ENCODE results near the gene SAMM50. TPM values are rescaled to one million over a fixed set of nuclear protein-coding genes. Genes with fewer than 3 reads are reported as not detected.
"Not testable (repeated sequence)": the region's sequence is repeated elsewhere in the genome, so short reads cannot be mapped to it uniquely, and the experiment has no call there.

Gene SAMM50
- total RNA-seq, 4 donors from 2014 or later = 31.9 to 38.3 (median 32.1) TPM

- no peak overlapping the region for H3K27ac ChIP-seq
- DNase-seq = no peak
- no peaks in the 10 kb centered on the region for H3K9me3 ChIP-seq
- 91 to 95% methylated on average over 4 of the region's 4 CpGs for WGBS, 2 donors
- H3K4me1 ChIP-seq = no peaks in the 10 kb centered on the region
- no peaks in the 10 kb centered on the region for H3K27me3 ChIP-seq
- TF ChIP-seq POLR2A (IDR thresholded peaks at IDR 0.05) = no peak
- TF ChIP-seq CTCF (IDR thresholded peaks at IDR 0.05) = no peak
- no peak overlapping the region for H3K4me3 ChIP-seq (replicated peaks in 1 of 3)
- intact Hi-C loops (cut with DNase I) = no loop called here
- H3K36me3 ChIP-seq = no peaks in the 10 kb centered on the region
Measured at GRCh38 chr22:44005524-44005923, 50.3 kb downstream of the SAMM50 start.

DNA sequence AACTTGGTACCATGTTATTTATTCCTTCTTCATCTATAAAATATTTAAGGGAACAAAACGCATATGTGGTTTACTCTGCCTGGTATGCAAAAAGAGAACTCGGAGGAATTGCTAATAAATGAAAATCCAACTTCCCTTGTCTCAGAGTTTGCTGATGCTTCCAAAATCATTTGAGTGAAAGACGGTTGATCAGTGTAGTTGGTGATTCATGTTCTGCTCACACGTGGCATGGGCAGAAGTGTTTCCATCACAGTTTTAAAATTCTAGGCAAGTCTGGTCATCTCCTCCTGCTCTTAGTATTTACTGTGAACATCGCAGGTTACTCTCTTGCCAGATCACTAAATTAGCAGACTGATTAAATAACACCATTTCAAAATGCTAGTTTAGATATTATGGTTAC is 56.9 kb downstream of the SAMM50 start:
- Histone ChIP-seq H3K9me3 (no peaks in the 10 kb centered on the region), H3K4me3 (replicated peaks in 1 of 3) (no peak overlapping the region), H3K4me1 (no peaks in the 10 kb centered on the region), H3K27ac (no peak overlapping the region), H3K36me3 (no peaks in the 10 kb centered on the region), H3K27me3 (no peaks in the 10 kb centered on the region)
- DNase-seq = no peak
- TF ChIP-seq CTCF (IDR thresholded peaks at IDR 0.05) = no peak
- TF ChIP-seq POLR2A (IDR thresholded peaks at IDR 0.05) = no peak
- 89 to 91% methylated on average over 5 of the region's 5 CpGs for WGBS, 2 donors
- intact Hi-C loops (cut with DNase I) = no loop called here

- whole genome bisulfite sequencing, 2 donors = 94% methylated on average over 7 of the region's 7 CpGs
- no peaks in the 10 kb centered on the region for H3K36me3 ChIP-seq
- H3K27ac ChIP-seq = no peak overlapping the region
- TF ChIP-seq CTCF (IDR thresholded peaks at IDR 0.05) (no peak), POLR2A (IDR thresholded peaks at IDR 0.05) (no peak)
- H3K27me3 ChIP-seq = no peaks in the 10 kb centered on the region
- intact Hi-C loops (cut with DNase I) = no loop called here
- H3K4me3 ChIP-seq (replicated peaks in 1 of 3) = no peak overlapping the region
- H3K9me3 ChIP-seq = no peaks in the 10 kb centered on the region
- H3K4me1 ChIP-seq = no peaks in the 10 kb centered on the region
- DNase-seq = no peak
Measured at GRCh38 chr22:44012591-44012990, 57.3 kb downstream of the SAMM50 start.

DNA sequence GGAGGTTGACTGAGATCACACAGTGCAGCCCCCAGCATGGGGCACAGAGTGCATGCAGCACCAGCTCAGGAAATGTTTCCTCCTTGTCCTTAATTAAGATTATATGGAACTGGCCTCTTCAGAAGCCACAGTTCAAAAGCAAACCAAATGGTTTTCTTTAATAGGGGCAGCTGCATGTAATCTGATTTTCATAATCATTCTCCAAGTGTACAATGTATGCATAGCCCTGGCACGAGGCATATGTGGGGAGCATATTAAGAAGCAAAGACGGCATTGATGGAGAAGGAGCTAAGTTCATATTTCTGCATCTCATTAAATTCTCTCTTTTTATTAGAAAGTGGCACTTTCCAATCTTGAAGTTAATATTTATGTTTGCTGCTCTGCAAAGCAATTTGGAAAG is 59.0 kb downstream of the SAMM50 start:
- Histone ChIP-seq H3K4me3 (replicated peaks in 1 of 3) (no peak overlapping the region), H3K27ac (no peak overlapping the region), H3K36me3 (no peaks in the 10 kb centered on the region), H3K4me1 (no peaks in the 10 kb centered on the region), H3K27me3 (no peaks in the 10 kb centered on the region), H3K9me3 (no peaks in the 10 kb centered on the region)
- TF ChIP-seq POLR2A (IDR thresholded peaks at IDR 0.05) (no peak), CTCF (IDR thresholded peaks at IDR 0.05) (no peak)
- DNase-seq = no peak
- 82 to 89% methylated on average over 2 of the region's 2 CpGs for WGBS, 2 donors
- intact Hi-C loops (cut with DNase I) = no loop called here

- H3K27ac ChIP-seq; H3K9me3 ChIP-seq; H3K36me3 ChIP-seq; H3K4me1 ChIP-seq; DNase-seq; H3K27me3 ChIP-seq; intact Hi-C loops (cut with DNase I); H3K4me3 ChIP-seq (replicated peaks in 1 of 3): not testable (repeated sequence)
- 83 to 84% methylated on average over 3 of the region's 3 CpGs for WGBS, 2 donors
Measured at GRCh38 chr22:44016586-44016985, 61.3 kb downstream of the SAMM50 start.

- TF ChIP-seq CTCF (IDR thresholded peaks at IDR 0.05) (no peak), POLR2A (IDR thresholded peaks at IDR 0.05) (no peak)
- Histone ChIP-seq H3K27me3 (no peaks in the 10 kb centered on the region), H3K4me1 (peaks cover 1 to 2% of the 10 kb centered on the region in 2 donors), H3K27ac (no peak overlapping the region), H3K9me3 (no peaks in the 10 kb centered on the region), H3K36me3 (no peaks in the 10 kb centered on the region), H3K4me3 (replicated peaks in 1 of 3) (no peak overlapping the region)
- 95 to 97% methylated on average over 9 of the region's 9 CpGs for WGBS, 2 donors
- intact Hi-C loops (cut with DNase I) = no loop called here
- no peak for DNase-seq
Measured at GRCh38 chr22:44018594-44018993, 63.4 kb downstream of the SAMM50 start.

Data from thyroid gland (tissue), 4 donors.